H1 (cell line): ENCODE data around the gene ZNF48. TPM values are rescaled to one million over a fixed set of nuclear protein-coding genes. Genes with fewer than 3 reads are reported as not detected.

Experiments used
- CTCF ChIA-PET: fragments of 300-600 bp; sonication (Branson Sonifier 250); formaldehyde crosslinking; loops from one replicate; lab custom pipeline; 2021; ENCODE audit not compliant: partially characterized antibody; lab: Charles Lee
- POLR2A ChIA-PET: fragments of 300-600 bp; sonication (Branson Sonifier 250); formaldehyde crosslinking; loops from one replicate; lab custom pipeline; 2021; ENCODE audit warnings: inconsistent platforms; ENCODE audit not compliant: partially characterized antibody; lab: Charles Lee
- DNase-seq, 2 experiments: peaks; one replicate each; pipeline versions ENCODE4 v3.0.0 to v3.0.0-alpha.2; 2010 to 2022; ENCODE audit warnings: low spot score in 2 of 2, low read depth in 1 of 2, mixed read lengths in 1 of 2
- FAIRE-seq: peaks from 2 replicates; lab custom pipeline; 2011; peaks lifted over from hg19 to GRCh38; lab: Jason Lieb, UNC
- H2AFZ ChIP-seq: 2 replicates; pipeline ENCODE4 v1.8.1; 2012; ENCODE audit warnings: low read length, inconsistent platforms
- H2AK5ac ChIP-seq: 2 replicates; pipeline ENCODE4 v1.6.1; 2013; ENCODE audit warnings: low read depth, low read length
- H2BK120ac ChIP-seq: replicated peaks from 2 replicates; pipeline ENCODE3; 2013; ENCODE audit warnings: low read depth, low read length, inconsistent platforms
- H2BK12ac ChIP-seq: 2 replicates; pipeline ENCODE4 v1.6.1; 2013; ENCODE audit warnings: low read depth, low read length
- H2BK15ac ChIP-seq: 2 replicates; pipeline ENCODE4 v1.6.1; 2013; ENCODE audit warnings: low read length
- H2BK20ac ChIP-seq: 2 replicates; pipeline ENCODE4 v1.6.1; 2013; ENCODE audit warnings: low read length
- H2BK5ac ChIP-seq: 2 replicates; pipeline ENCODE4 v1.6.1; 2013; ENCODE audit warnings: low read depth, low read length
- H3K14ac ChIP-seq: 2 replicates; pipeline ENCODE4 v1.6.1; 2013; ENCODE audit warnings: inconsistent platforms; ENCODE audit not compliant: insufficient read length
- H3K18ac ChIP-seq: 2 replicates; pipeline ENCODE4 v1.6.1; 2013; ENCODE audit warnings: low read length; ENCODE audit errors: extremely low read depth
- H3K23ac ChIP-seq: 2 replicates; pipeline ENCODE4 v1.6.1; 2013; ENCODE audit warnings: inconsistent platforms; ENCODE audit not compliant: insufficient read length
- H3K23me2 ChIP-seq: 2 replicates; pipeline ENCODE4 v1.6.1; 2013; ENCODE audit warnings: low read depth, low read length
- H3K27ac ChIP-seq: 2 replicates; pipeline ENCODE4 v1.6.1; 2011; ENCODE audit warnings: low read depth, low read length, inconsistent platforms
- H3K27me3 ChIP-seq, 4 experiments: replicated peaks in 1 of 4; 1 replicate in 1 of 4; 2 replicates in 3 of 4; pipeline versions ENCODE4 v1.6.1 to v1.8.1; 2011 to 2013; ENCODE audit warnings: low read length in 3 of 4, mild to moderate bottlenecking in 3 of 4, inconsistent platforms in 2 of 4, mixed read lengths in 2 of 4, moderate library complexity in 1 of 4; ENCODE audit not compliant: control insufficient read depth in 3 of 4, insufficient read depth in 3 of 4; ENCODE audit errors: extremely low read depth in 1 of 4
- H3K36me3 ChIP-seq, 4 experiments: 2 replicates each; pipeline versions ENCODE4 v1.6.1 to v1.8.1; 2011 to 2013; ENCODE audit warnings: mild to moderate bottlenecking in 4 of 4, low read length in 3 of 4, moderate library complexity in 2 of 4, control low read depth in 1 of 4, inconsistent platforms in 1 of 4; ENCODE audit not compliant: insufficient read depth in 4 of 4, control insufficient read depth in 2 of 4
- H3K4ac ChIP-seq: replicated peaks from 2 replicates; pipeline ENCODE3; 2013; ENCODE audit warnings: low read length, low read depth, mixed read lengths, inconsistent platforms; ENCODE audit not compliant: insufficient read length
- H3K4me1 ChIP-seq, 4 experiments: replicated peaks in 1 of 4; 1 replicate in 1 of 4; 2 replicates in 3 of 4; pipeline versions ENCODE4 v1.6.1 to v1.8.1; 2011 to 2013; ENCODE audit warnings: low read length in 3 of 4, inconsistent platforms in 2 of 4, mixed read lengths in 1 of 4; ENCODE audit not compliant: insufficient read depth in 4 of 4, control insufficient read depth in 3 of 4
- H3K4me2 ChIP-seq, 2 experiments: 2 replicates each; pipeline versions ENCODE4 v1.6.1 to v1.8.1; 2011 to 2013; ENCODE audit warnings: low read depth in 2 of 2, low read length in 2 of 2, control low read depth in 1 of 2, inconsistent platforms in 1 of 2, mild to moderate bottlenecking in 1 of 2; ENCODE audit not compliant: insufficient read depth in 1 of 2
- H3K4me3 ChIP-seq, 4 experiments: fragments of 200-600, 300-600 bp in 1 of 4; sonication (generic), shearing (Covaris generic), sonication (Bioruptor Twin) in 1 of 4; 2 replicates each; pipeline versions ENCODE4 v1.5.1 to v1.8.1; 2011 to 2016; ENCODE audit warnings: low read length in 4 of 4, low read depth in 3 of 4, control low read depth in 2 of 4, inconsistent platforms in 2 of 4, mild to moderate bottlenecking in 2 of 4, mixed read lengths in 1 of 4, moderate library complexity in 1 of 4; ENCODE audit not compliant: insufficient read depth in 2 of 4; ENCODE audit errors: extremely low read depth in 1 of 4
- H3K56ac ChIP-seq: replicated peaks from 2 replicates; pipeline ENCODE3; 2013; ENCODE audit warnings: low read depth, mild to moderate bottlenecking, mixed read lengths, low read length, inconsistent platforms; ENCODE audit not compliant: insufficient read length
- H3K79me1 ChIP-seq: 2 replicates; pipeline ENCODE4 v1.6.1; 2013; ENCODE audit warnings: low read depth, low read length, control low read depth
- H3K79me2 ChIP-seq, 2 experiments: 2 replicates each; pipeline versions ENCODE4 v1.6.1 to v1.8.1; 2012 to 2013; ENCODE audit warnings: low read length in 2 of 2, mild to moderate bottlenecking in 2 of 2, inconsistent platforms in 1 of 2; ENCODE audit not compliant: insufficient read depth in 2 of 2, control insufficient read depth in 1 of 2
- H3K9ac ChIP-seq, 4 experiments: replicated peaks in 1 of 4; 1 replicate in 1 of 4; 2 replicates in 3 of 4; pipeline versions ENCODE4 v1.6.1 to v1.8.1; 2011 to 2013; ENCODE audit warnings: low read depth in 3 of 4, low read length in 3 of 4, control low read depth in 2 of 4, mild to moderate bottlenecking in 2 of 4, moderate library complexity in 2 of 4, inconsistent platforms in 1 of 4; ENCODE audit errors: extremely low read depth in 1 of 4
- H3K9me3 ChIP-seq, 2 experiments: 2 replicates each; pipeline versions ENCODE4 v1.6.1 to v1.8.1; 2012 to 2013; ENCODE audit warnings: mild to moderate bottlenecking in 2 of 2, moderate library complexity in 2 of 2, control low read depth in 1 of 2, inconsistent platforms in 1 of 2, low read depth in 1 of 2, low read length in 1 of 2, mixed read lengths in 1 of 2; ENCODE audit not compliant: insufficient read depth in 2 of 2
- H4K20me1 ChIP-seq, 2 experiments: replicated peaks in 1 of 2; 2 replicates each; pipeline versions ENCODE3 to v1.8.1; 2011 to 2013; ENCODE audit warnings: inconsistent platforms in 2 of 2, low read length in 2 of 2, mild to moderate bottlenecking in 1 of 2; ENCODE audit not compliant: insufficient read depth in 2 of 2, control insufficient read depth in 1 of 2
- H4K5ac ChIP-seq: 2 replicates; pipeline ENCODE4 v1.6.1; 2013; ENCODE audit warnings: low read length, low read depth, mixed read lengths, inconsistent platforms; ENCODE audit not compliant: insufficient read length
- H4K8ac ChIP-seq: 2 replicates; pipeline ENCODE4 v1.8.0; 2013; ENCODE audit warnings: mild to moderate bottlenecking, moderate library complexity, low read length, inconsistent platforms; ENCODE audit not compliant: insufficient read depth; ENCODE audit errors: extremely low read depth
- H4K91ac ChIP-seq: replicated peaks from 2 replicates; pipeline ENCODE3; 2013; ENCODE audit warnings: low read length, mixed read lengths, inconsistent platforms; ENCODE audit not compliant: insufficient read length
- POLR2AphosphoS5 ChIP-seq: IDR thresholded peaks from 2 replicates; pipeline ENCODE4 v1.6.1; 2011; ENCODE audit warnings: low read depth, low read length
- RBBP5 ChIP-seq: IDR thresholded peaks from 2 replicates; pipeline ENCODE4 v1.7.1; 2012; ENCODE audit warnings: low read depth, mild to moderate bottlenecking, inconsistent platforms, low read length, moderate library complexity, borderline replicate concordance
- WGBS, 2 experiments: shearing (Covaris generic) in 1 of 2; methylation state at CpG; one replicate each; pipeline versions ENCODE4 v1.1.6 to v1.1.7; 2013 to 2015; ENCODE audit warnings: low lambda C conversion rate in 2 of 2, mixed read lengths in 2 of 2, inconsistent platforms in 1 of 2, low coverage in 1 of 2, missing lambda C conversion rate in 1 of 2; ENCODE audit not compliant: insufficient replicate concordance in 2 of 2, insufficient coverage in 1 of 2, insufficient read length in 1 of 2; ENCODE audit errors: extremely low coverage in 1 of 2, missing lambda C conversion rate in 1 of 2; 5-methylcytosine and 5-hydroxymethylcytosine counted together
- polyA plus RNA-seq, 7 experiments: library from polyadenylated mRNA; depleted of rRNA in 3 of 7; stranded (reverse) in 5 of 7; unstranded in 2 of 7; fragments of >200 nt in 5 of 7; fragments of 200-250 nt in 2 of 7; gene quantifications; 1 replicate in 5 of 7; 2 replicates in 1 of 7; 4 replicates in 1 of 7; pipeline versions ENCODE4 v1.2.1 to v1.2.3, GENCODE V29; 2011 to 2013; ENCODE audit warnings: missing spikeins in 2 of 7, mixed read lengths in 2 of 7
- total RNA-seq: library from RNA; stranded (reverse); fragmentation: NEBNext Ultra II Directional; extraction: Animal tissue kit (Norgen Biotek cat#: 25700); gene quantifications from 2 replicates; pipeline ENCODE4 v1.2.1, GENCODE V29; 2021
- TF ChIP-seq, protein P1 (sequence below): IDR thresholded peaks from 2 replicates; pipeline ENCODE4 v1.6.1; 2012; ENCODE audit warnings: inconsistent platforms
- TF ChIP-seq, protein P2 (sequence below): IDR thresholded peaks from 2 replicates; pipeline ENCODE4 v1.6.1; 2012; ENCODE audit warnings: inconsistent platforms

The ZNF48 gene
- total and polyA plus RNA-seq, 2 of the 8 experiments (the other 6 are each of a cell fraction or from before 2014, with no cell fraction given), result 30.4 to 41.2 TPM

DNA sequence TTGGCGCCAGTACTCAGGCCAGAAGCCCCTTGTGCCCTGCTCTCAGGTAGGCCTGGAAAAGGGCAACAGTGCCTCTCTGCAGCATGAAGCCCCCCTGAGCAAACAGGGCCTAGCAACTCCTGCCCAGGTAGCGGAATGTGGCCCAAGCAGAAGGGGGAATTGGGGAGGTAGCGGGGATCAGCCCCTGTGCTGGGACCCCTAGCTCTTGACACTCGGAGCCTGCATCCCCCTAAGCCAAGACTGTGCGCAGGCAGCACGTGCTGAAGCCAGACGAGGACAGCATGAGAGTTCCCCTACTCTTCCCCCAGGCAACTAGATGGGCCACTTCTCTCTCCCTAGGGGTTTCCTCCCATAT is 39.3 kb upstream of the ZNF48 start:
- Histone ChIP-seq H3K23me2 (peaks cover 11% of the 10 kb centered on the region), H2AK5ac (peak overlapping the region; percentile 17; the same call in 1 of the 2 replicates), H2BK15ac (peak overlapping the region; percentile 61; the same call in 1 of the 2 replicates), H2BK20ac (no peak overlapping the region), H3K23ac (no peak overlapping the region), H3K79me2 (peaks cover 0 to 14% of the 10 kb centered on the region in 2 experiments; a peak in 2 of 4 replicates), H3K56ac (no peak overlapping the region), H3K4ac (peak overlapping the region; percentile 40), H2AFZ (no peak overlapping the region), H3K27ac (peak overlapping the region; percentile 97), H4K8ac (peak overlapping the region; percentile 72), H3K18ac (peak overlapping the region; percentile 93), H3K79me1 (no peaks in the 10 kb centered on the region; the same call in 1 of the 2 replicates), H3K9me3 (no peaks in the 10 kb centered on the region), H4K20me1 (peaks cover 0 to 12% of the 10 kb centered on the region in 2 experiments), H3K9ac (peak overlapping the region; percentile 88 to 96 (median 90)), H3K36me3 (peaks cover 12 to 28% (median 23%) of the 10 kb centered on the region in 4 experiments), H2BK12ac (peak overlapping the region; percentile 85; the same call in 1 of the 2 replicates), H3K14ac (no peak overlapping the region), H3K4me2 (peak overlapping the region; percentile 61 to 88), H3K4me3 (peak overlapping the region; percentile 51 to 93 (median 81)), H3K4me1 (peaks cover 0 to 12% (median 6%) of the 10 kb centered on the region in 4 experiments; a peak in 5 of 7 replicates), H4K91ac (peak overlapping the region; percentile 92), H2BK120ac (no peak overlapping the region), H4K5ac (no peak overlapping the region), H2BK5ac (peak overlapping the region; percentile 96), H3K27me3 (no peaks in the 10 kb centered on the region)
- ChIA-PET POLR2A (interaction anchor here (0.7 to 7.9 kb wide), 16 partner anchors 9 to 343 kb away, joined by 3 to 79 read pairs (median 8); partner anchors contain the start of genes SRCAP, TBC1D10B, ZNF48 and ZNF747), CTCF (interaction anchor here (1.1 to 3.5 kb wide), 7 partner anchors 9 to 54 kb away, joined by 3 to 12 read pairs (median 4); partner anchors contain the start of genes SEPTIN1 and TBC1D10B)
- DNase-seq, result no peak
- WGBS, 2 experiments, result 70% methylated on average over 7 of the region's 7 CpGs; no CpG with 5 or more reads in 1 of the 2 experiments
- FAIRE-seq, result no peak
- TF ChIP-seq RBBP5 (no peak), POLR2AphosphoS5 (peak; percentile 30; the same call in 1 of the 2 replicates)
- TF ChIP-seq, protein P1, sequence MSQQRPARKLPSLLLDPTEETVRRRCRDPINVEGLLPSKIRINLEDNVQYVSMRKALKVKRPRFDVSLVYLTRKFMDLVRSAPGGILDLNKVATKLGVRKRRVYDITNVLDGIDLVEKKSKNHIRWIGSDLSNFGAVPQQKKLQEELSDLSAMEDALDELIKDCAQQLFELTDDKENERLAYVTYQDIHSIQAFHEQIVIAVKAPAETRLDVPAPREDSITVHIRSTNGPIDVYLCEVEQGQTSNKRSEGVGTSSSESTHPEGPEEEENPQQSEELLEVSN, result peak; percentile 91
- TF ChIP-seq, protein P2, sequence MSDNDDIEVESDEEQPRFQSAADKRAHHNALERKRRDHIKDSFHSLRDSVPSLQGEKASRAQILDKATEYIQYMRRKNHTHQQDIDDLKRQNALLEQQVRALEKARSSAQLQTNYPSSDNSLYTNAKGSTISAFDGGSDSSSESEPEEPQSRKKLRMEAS, result peak; percentile 96
